ENCODE data around the gene SHC2.
A peak's percentile ranks its signal among the peaks of the same experiment; 100 is the strongest.

SHC2 gene

GRCh38 chr19:485583-486236, 24.9 kb upstream of the SHC2 start:
- Histone ChIP-seq H3K36me3 (ENCODE audit: control insufficient read depth in 2 of 2, insufficient read depth in 1 of 2, low read length in 2 of 2) (no peaks in the 10 kb centered on the region), H3K27ac (ENCODE audit: extremely low read depth, low read depth, low read length) (no peak overlapping the region), H3K4me3 (ENCODE audit: low read depth, low read length) (no peak overlapping the region), H3K9me3 (ENCODE audit: control insufficient read depth, insufficient read depth, low read depth, low read length) (no peaks in the 10 kb centered on the region), H3K4me1 (ENCODE audit: control insufficient read depth, insufficient read depth, low read length) (no peaks in the 10 kb centered on the region)
- POLR2A ChIA-PET, result interaction anchor here (0.6 to 4.3 kb wide), 3 partner anchors 21 to 201 kb away, joined by 4 to 33 read pairs (median 5); partner anchors contain the start of genes SHC2 and TPGS1
- TF ChIP-seq SP7 (tag by site-specific recombination; IDR thresholded peaks at IDR 0.05), result 0 out of 2 replicates have a peak, but pooled peaks have one; percentile 12
- TF ChIP-seq PRDM10 (tag by site-specific recombination; IDR thresholded peaks at IDR 0.05), result peak; percentile 54
- no peak for TF ChIP-seq KLF17 (tag by site-specific recombination; IDR thresholded peaks at IDR 0.05)
- TF ChIP-seq KLF1 (tag by site-specific recombination; IDR thresholded peaks at IDR 0.05), result no peak
- peak; percentile 47 for TF ChIP-seq ZIC2 (tag by site-specific recombination; IDR thresholded peaks at IDR 0.05)
- peak; percentile 17; the same call in 1 of the 2 replicates for TF ChIP-seq GLIS1 (tag by site-specific recombination; IDR thresholded peaks at IDR 0.05)
- CTCF ChIA-PET, result interaction anchor here (0.6 to 1.2 kb wide), 3 partner anchors 10 to 437 kb away, joined by 3 to 10 read pairs (median 4); no protein-coding TSS in a partner anchor

GRCh38 chr19:485077-485476, 24.2 kb upstream of the SHC2 start:
- CTCF ChIA-PET, result interaction anchor here (0.7 kb wide), 1 partner anchor 22 kb away, joined by 3 read pairs; no protein-coding TSS in a partner anchor
- POLR2A ChIA-PET, result interaction anchor here (0.6 to 4.3 kb wide), 3 partner anchors 22 to 201 kb away, joined by 4 to 33 read pairs (median 5); partner anchors contain the start of genes SHC2 and TPGS1
- Histone ChIP-seq H3K9me3 (ENCODE audit: control insufficient read depth, insufficient read depth, low read depth, low read length) (no peaks in the 10 kb centered on the region), H3K27ac (ENCODE audit: extremely low read depth, low read depth, low read length) (no peak overlapping the region), H3K4me1 (ENCODE audit: control insufficient read depth, insufficient read depth, low read length) (no peaks in the 10 kb centered on the region), H3K36me3 (ENCODE audit: control insufficient read depth in 2 of 2, insufficient read depth in 1 of 2, low read length in 2 of 2) (no peaks in the 10 kb centered on the region), H3K4me3 (ENCODE audit: low read depth, low read length) (no peak overlapping the region)
- no peak for TF ChIP-seq ZBTB26 (tag by site-specific recombination; optimal IDR thresholded peaks at IDR 0.05)
- TF ChIP-seq ZNF324 (tag by site-specific recombination; IDR thresholded peaks at IDR 0.05), result no peak
- TF ChIP-seq ZNF704 (tag by site-specific recombination; IDR thresholded peaks at IDR 0.05), result no peak
- no peak for TF ChIP-seq BCL11B (tag by site-specific recombination; IDR thresholded peaks at IDR 0.05; ENCODE audit: low read depth)
- no peak for TF ChIP-seq OVOL3 (tag by site-specific recombination; IDR thresholded peaks at IDR 0.05)
- TF ChIP-seq SETDB1 (IDR thresholded peaks at IDR 0.05; ENCODE audit: insufficient read length, low read length), result no peak
- TF ChIP-seq ZNF514 (tag by site-specific recombination; IDR thresholded peaks at IDR 0.05), result no peak
- TF ChIP-seq SP2 (tag by site-specific recombination; IDR thresholded peaks at IDR 0.05), result no peak
- peak; percentile 67 for TF ChIP-seq ZNF157 (tag by site-specific recombination; IDR thresholded peaks at IDR 0.05)
- TF ChIP-seq SCRT1 (tag by site-specific recombination; IDR thresholded peaks at IDR 0.05; ENCODE audit: borderline replicate concordance), result no peak
- no peak for TF ChIP-seq SP3 (tag by site-specific recombination; IDR thresholded peaks at IDR 0.05)
- peak; percentile 41; the same call in 1 of the 2 replicates for TF ChIP-seq ZNF341 (tag by site-specific recombination; IDR thresholded peaks at IDR 0.05; ENCODE audit: low read depth)
- no peak for TF ChIP-seq ZNF518A (tag by site-specific recombination; conservative IDR thresholded peaks at IDR 0.05; ENCODE audit: low read depth)

All from HEK293 (cell line).